Upper lobe of right lung (tissue), 1 donor: ENCODE data around the gene SUSD2. TPM values are rescaled to one million over a fixed set of nuclear protein-coding genes. Genes with fewer than 3 reads are reported as not detected.

Experiments
- ATAC-seq: fragments of 200-7000 bp; cut with Tn5 transposase; one replicate; pipeline ENCODE4 v1.9.1; 2020; ENCODE audit warnings: mild to moderate bottlenecking, moderate library complexity
- DNase-seq: peaks from one replicate; pipeline ENCODE4 v3.0.0-alpha.2; 2020
- H3K27ac ChIP-seq: fragments of 200-600 bp; one replicate; pipeline ENCODE4 v1.8.0; 2022
- H3K27me3 ChIP-seq: fragments of 200-600 bp; one replicate; pipeline ENCODE4 v1.8.0; 2022; ENCODE audit warnings: mild to moderate bottlenecking
- H3K36me3 ChIP-seq: fragments of 200-600 bp; one replicate; pipeline ENCODE4 v1.8.0; 2022
- H3K4me1 ChIP-seq: fragments of 200-600 bp; one replicate; pipeline ENCODE4 v1.8.0; 2022
- H3K4me3 ChIP-seq: fragments of 200-600 bp; one replicate; pipeline ENCODE4 v1.8.0; 2022; ENCODE audit warnings: mild to moderate bottlenecking
- H3K9me3 ChIP-seq: fragments of 200-600 bp; one replicate; pipeline ENCODE4 v1.8.0; 2022
- CTCF ChIP-seq: fragments of 200-600 bp; IDR thresholded peaks from one replicate; pipeline ENCODE4 v1.8.0; 2022; ENCODE audit warnings: antibody characterized with exemption
- intact Hi-C: fragments of 100-400 bp; cut with DNase I; formaldehyde crosslinking; loops from one replicate; pipeline ENCODE4 v1.11.0; 2022
- total RNA-seq: library from RNA; stranded (reverse); fragmentation: NEBNext Ultra II Directional; extraction: Animal tissue kit (Norgen Biotek cat#: 25700); gene quantifications from one replicate; pipeline ENCODE4 v1.2.1, GENCODE V29; 2021
- donor health status: DM: no; HTN: yes; CAD: no; lungs with severe emphysema.

Gene SUSD2
- total RNA-seq, 1 donor from 2014 or later: 277 TPM

- H3K4me3 ChIP-seq: no peak overlapping the region
- intact Hi-C loops: no loop called here
- DNase-seq (no peak), ATAC-seq (no peak)
- H3K27me3 ChIP-seq: no peaks in the 10 kb centered on the region
- TF ChIP-seq CTCF: no peak
- H3K36me3 ChIP-seq: no peaks in the 10 kb centered on the region
- peak overlapping the region; percentile 86 for H3K27ac ChIP-seq
- H3K4me1 ChIP-seq: peaks cover 56% of the 10 kb centered on the region
- H3K9me3 ChIP-seq: no peaks in the 10 kb centered on the region
These were observed 26.5 kb upstream of the SUSD2 start for GRCh38 chr22:24154826-24155225.

DNA sequence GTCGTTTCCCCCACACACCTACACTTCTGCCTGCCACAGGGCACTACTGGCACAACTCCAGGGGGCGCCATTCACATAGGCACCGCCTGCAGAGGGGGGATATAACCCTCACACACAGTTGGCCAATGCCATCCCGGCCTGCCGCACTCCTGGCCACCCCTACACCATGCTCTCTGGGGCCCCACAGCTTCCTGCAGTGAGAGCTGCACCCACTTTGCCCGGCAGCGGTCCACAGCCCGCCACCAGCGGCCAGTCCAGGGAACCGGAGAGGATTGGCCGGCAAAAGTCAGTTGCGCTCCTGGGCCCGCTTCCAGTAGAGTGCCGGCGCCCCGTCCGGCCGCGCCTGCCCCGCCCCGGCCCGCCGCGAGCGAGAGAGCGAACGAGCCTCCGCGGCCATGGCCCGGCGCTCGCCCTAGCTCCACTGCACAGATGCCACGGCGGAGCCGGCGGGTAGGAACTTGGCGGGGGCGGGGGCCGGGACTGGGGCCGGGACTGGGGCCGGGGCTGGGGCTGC lies 25.6 kb upstream of the SUSD2 start:
- Histone ChIP-seq H3K36me3 (no peaks in the 10 kb centered on the region), H3K4me1 (peaks cover 65% of the 10 kb centered on the region), H3K27ac (peak overlapping the region; percentile 86), H3K27me3 (no peaks in the 10 kb centered on the region), H3K9me3 (no peaks in the 10 kb centered on the region), H3K4me3 (peak overlapping the region; percentile 81)
- ATAC-seq (peak; percentile 73), DNase-seq (peak; percentile 92)
- peak; percentile 56 for TF ChIP-seq CTCF
- intact Hi-C loops: no loop called here

DNA sequence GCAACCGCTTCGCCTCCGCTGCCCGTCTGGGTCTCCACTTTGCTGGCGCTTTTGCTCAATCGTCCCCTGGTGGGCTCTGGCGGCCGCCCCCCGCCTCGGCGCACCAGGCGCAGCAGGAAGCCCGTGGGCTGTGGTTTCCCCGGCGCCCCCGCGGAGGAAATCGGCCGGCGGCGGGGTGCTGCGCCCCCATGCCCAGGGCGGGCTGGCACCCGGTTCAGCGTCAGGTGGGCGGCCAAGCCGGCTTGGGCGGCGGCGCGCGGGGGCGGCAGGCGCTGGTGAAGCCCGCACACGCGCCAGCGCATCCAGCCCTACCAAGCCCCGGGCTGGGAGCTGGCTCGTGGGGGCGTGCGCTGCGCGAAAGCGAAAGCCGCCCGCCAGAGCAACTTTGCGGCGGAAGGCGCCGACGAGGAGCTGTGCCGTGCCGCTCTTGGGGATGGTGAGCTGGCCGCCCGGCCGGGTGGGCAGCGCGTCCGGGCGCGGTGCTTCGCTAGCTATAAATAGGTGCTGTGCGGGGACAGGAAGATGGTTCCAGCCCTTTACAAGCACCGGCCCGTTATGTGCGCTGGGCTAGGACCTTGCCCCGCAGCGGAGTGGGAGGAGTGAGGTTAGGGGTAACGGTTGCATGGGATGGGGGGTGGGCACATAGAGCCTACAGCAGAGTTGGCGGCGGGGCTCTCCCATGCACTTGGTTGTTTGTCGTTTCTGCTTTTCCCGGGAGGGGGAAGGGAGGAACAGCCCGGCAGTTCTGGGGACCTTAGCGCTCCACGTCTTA lies 25.0 kb upstream of the SUSD2 start:
- H3K27me3 ChIP-seq: no peaks in the 10 kb centered on the region
- peak overlapping the region; percentile 86 for H3K27ac ChIP-seq
- DNase-seq (peak; percentile 82), ATAC-seq (peak; percentile 53)
- no peak for TF ChIP-seq CTCF
- H3K36me3 ChIP-seq: no peaks in the 10 kb centered on the region
- H3K4me3 ChIP-seq: peak overlapping the region; percentile 81
- peaks cover 66% of the 10 kb centered on the region for H3K4me1 ChIP-seq
- H3K9me3 ChIP-seq: no peaks in the 10 kb centered on the region
- intact Hi-C loops: no loop called here

DNA sequence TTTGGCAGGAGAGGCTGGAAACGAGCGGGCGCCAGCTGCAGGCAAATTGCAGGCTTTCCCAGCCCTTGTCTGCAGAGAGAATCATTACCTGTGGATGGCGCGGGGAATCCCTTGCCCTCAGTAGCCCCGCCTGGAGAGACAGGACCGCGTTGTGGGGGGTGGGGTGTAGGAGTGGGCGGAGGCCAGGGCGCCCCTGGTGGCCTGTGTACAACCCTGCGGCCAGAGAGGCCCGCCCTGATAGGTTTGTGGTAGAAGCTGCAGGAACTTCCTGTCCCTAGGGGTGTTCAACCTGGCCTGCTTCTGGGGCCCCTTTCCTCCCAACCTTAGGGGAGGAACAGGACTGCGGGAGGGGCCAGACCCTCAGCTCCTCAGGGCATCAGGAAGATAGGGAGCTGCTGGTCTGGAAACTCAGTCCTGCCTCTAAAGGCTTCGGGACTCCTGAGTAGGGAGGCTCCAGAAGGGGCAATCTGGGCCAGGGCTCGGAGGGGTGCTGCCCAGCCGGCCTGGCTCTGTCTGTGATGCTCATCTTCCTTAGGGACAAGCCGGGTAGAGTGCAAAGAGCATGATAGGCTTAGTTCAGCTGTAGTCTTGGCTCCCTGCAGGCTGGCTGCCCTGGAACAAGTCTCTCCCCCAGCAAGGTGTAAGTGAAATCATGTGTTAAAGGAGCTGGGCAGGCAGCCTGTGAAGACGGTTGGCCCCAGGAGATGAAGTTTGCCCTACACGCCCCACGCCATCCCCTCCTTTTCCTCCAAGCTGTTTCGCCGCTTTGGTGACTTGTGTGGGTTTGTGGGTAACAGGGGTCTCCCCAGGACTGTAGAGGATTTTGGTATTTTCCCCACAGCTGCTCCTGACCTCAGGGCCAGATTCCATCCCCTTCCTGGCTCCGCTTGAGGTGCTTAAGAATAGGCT lies 24.1 kb upstream of the SUSD2 start:
- peak; percentile 89 for TF ChIP-seq CTCF
- intact Hi-C loops: no loop called here
- H3K4me3 ChIP-seq: peak overlapping the region; percentile 81
- ATAC-seq (peak; percentile 84), DNase-seq (peak; percentile 95)
- H3K27ac ChIP-seq: peak overlapping the region; percentile 86
- H3K4me1 ChIP-seq: peaks cover 73% of the 10 kb centered on the region
- no peaks in the 10 kb centered on the region for H3K27me3 ChIP-seq
- no peaks in the 10 kb centered on the region for H3K9me3 ChIP-seq
- H3K36me3 ChIP-seq: no peaks in the 10 kb centered on the region

- H3K9me3 ChIP-seq: no peaks in the 10 kb centered on the region
- no peak for TF ChIP-seq CTCF
- intact Hi-C loops: no loop called here
- peaks cover 71% of the 10 kb centered on the region for H3K4me1 ChIP-seq
- H3K27ac ChIP-seq: peak overlapping the region; percentile 86
- DNase-seq: no peak
- no peak for ATAC-seq
- no peaks in the 10 kb centered on the region for H3K36me3 ChIP-seq
- H3K4me3 ChIP-seq: peak overlapping the region; percentile 81
- no peaks in the 10 kb centered on the region for H3K27me3 ChIP-seq
These were observed 23.5 kb upstream of the SUSD2 start for GRCh38 chr22:24157822-24158135.
